Measurements from ENCODE around the gene DCAF4L1. TPM values are rescaled to one million over a fixed set of nuclear protein-coding genes. Genes with fewer than 3 reads are reported as not detected.

DCAF4L1 gene
- polyA plus RNA-seq, 1 donor (not counting 4 experiments of a cell fraction or from before 2014, with no cell fraction given), result 0.75 TPM

DNA sequence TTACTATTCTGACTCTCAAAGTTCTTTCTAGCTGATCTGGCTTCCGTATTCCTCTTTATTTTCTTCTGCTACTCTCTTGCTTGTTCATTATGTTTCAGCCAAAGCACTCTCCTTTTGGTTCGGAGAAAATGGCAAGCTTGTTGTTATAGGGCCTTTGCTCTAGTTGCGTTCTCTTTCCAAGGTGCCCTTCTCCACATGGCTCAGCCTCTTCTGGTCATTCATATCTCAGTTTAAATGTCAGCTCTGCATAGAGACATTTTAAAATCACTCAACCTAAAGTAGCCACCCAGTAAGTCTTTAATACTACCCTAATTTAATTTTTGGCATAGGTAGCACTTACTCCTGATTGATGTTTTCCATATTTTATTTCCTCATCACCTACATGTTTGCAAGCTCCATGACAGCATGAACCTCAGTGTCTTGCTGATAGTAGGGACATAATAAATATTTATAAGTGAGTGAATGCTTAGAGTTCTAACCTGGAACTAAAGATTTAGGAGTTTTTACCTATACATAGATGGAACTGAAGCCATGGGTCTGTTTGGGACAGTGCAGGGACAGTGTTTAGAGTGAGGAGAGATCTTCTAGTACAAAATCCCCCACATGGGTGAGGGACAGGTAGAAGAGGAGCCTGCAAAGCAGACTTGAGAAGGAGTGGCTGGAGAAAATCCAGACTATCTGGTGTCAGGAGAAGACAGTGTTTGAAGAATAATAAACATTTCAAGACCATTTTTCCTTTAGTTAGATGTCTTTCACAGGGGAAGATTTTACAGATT is 26.6 kb downstream of the DCAF4L1 start:
- peaks cover 70% of the 10 kb centered on the region for H3K79me2 ChIP-seq (ENCODE audit: control insufficient read depth, insufficient read depth, low read length)
- H3K4me1 ChIP-seq (ENCODE audit: control insufficient read depth, extremely low read depth, insufficient read depth, low read length), result no peaks in the 10 kb centered on the region
- H2AFZ ChIP-seq (ENCODE audit: control insufficient read depth, low read length), result no peak overlapping the region
- no peak for DNase-seq (ENCODE audit: low read depth, low spot score)
- peaks cover 1 to 7% of the 10 kb centered on the region in 2 experiments for H3K36me3 ChIP-seq (ENCODE audit: control insufficient read depth in 2 of 2, extremely low read depth in 1 of 2, insufficient read depth in 2 of 2, low read length in 2 of 2)
- no peak overlapping the region for H3K4me3 ChIP-seq (ENCODE audit: control insufficient read depth in 2 of 3, extremely low read depth in 1 of 3, insufficient read depth in 2 of 3, low read depth in 1 of 3, low read length in 3 of 3)
- no peak for FAIRE-seq
- H3K9ac ChIP-seq (ENCODE audit: control insufficient read depth, extremely low read depth, insufficient read depth, low read length), result no peak overlapping the region
- H3K27ac ChIP-seq (ENCODE audit: control insufficient read depth, insufficient read depth, low read length), result no peak overlapping the region
- dilution Hi-C loops (cut with MboI; ENCODE audit: extremely low pct_ligation_motif_present, low sequenced_read_pairs), result no loop called here
- H3K4me2 ChIP-seq (ENCODE audit: control insufficient read depth, extremely low read depth, insufficient read depth, low read depth, low read length), result no peak overlapping the region
- TF ChIP-seq, protein P1, sequence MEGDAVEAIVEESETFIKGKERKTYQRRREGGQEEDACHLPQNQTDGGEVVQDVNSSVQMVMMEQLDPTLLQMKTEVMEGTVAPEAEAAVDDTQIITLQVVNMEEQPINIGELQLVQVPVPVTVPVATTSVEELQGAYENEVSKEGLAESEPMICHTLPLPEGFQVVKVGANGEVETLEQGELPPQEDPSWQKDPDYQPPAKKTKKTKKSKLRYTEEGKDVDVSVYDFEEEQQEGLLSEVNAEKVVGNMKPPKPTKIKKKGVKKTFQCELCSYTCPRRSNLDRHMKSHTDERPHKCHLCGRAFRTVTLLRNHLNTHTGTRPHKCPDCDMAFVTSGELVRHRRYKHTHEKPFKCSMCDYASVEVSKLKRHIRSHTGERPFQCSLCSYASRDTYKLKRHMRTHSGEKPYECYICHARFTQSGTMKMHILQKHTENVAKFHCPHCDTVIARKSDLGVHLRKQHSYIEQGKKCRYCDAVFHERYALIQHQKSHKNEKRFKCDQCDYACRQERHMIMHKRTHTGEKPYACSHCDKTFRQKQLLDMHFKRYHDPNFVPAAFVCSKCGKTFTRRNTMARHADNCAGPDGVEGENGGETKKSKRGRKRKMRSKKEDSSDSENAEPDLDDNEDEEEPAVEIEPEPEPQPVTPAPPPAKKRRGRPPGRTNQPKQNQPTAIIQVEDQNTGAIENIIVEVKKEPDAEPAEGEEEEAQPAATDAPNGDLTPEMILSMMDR (optimal IDR thresholded peaks at IDR 0.05 in 1 of 3, IDR thresholded peaks at IDR 0.05 in 1 of 3, conservative IDR thresholded peaks at IDR 0.05 in 1 of 3; ENCODE audit: extremely low read depth in 1 of 3, insufficient read depth in 2 of 3, low read length in 3 of 3), result no peak
- no peak for TF ChIP-seq EZH2 (IDR thresholded peaks at IDR 0.05; ENCODE audit: low read length)
- H3K27me3 ChIP-seq (ENCODE audit: control insufficient read depth, extremely low read depth, insufficient read depth, low read length), result no peaks in the 10 kb centered on the region
- H3K9me3 ChIP-seq (ENCODE audit: control insufficient read depth, low read depth, low read length), result no peaks in the 10 kb centered on the region
- no peaks in the 10 kb centered on the region for H4K20me1 ChIP-seq (ENCODE audit: control insufficient read depth, extremely low read depth, insufficient read depth, low read length)
- H3K9me1 ChIP-seq (ENCODE audit: control insufficient read depth, extremely low read depth, insufficient read depth, low read length), result no peaks in the 10 kb centered on the region

DNA sequence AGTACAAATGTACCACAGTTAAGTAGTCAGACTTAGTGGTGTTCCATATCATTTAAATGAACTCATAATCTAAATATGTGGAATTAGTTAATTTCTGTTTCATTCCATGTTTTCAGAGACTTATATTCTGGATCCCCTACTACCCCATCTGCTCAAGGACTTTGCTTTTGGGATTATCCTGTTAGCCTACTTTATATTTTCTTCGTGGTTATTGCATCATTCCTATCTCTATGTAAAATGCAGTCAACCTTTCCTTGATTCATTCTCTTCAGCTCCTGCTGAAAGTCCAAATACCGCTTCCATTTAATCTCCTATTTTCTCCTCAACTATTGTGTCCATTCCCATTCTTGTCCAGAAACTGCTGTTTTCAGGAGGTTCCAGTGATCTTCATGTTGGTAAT is 33.9 kb downstream of the DCAF4L1 start:
- FAIRE-seq, result no peak

More for the DNA sequence above, 33.9 kb downstream of the DCAF4L1 start:
- Histone ChIP-seq H3K4me1 (ENCODE audit: control insufficient read depth, extremely low read depth, insufficient read depth, low read length) (no peaks in the 10 kb centered on the region), H3K9me1 (ENCODE audit: control insufficient read depth, extremely low read depth, insufficient read depth, low read length) (no peaks in the 10 kb centered on the region), H3K27me3 (ENCODE audit: control insufficient read depth, extremely low read depth, insufficient read depth, low read length) (no peaks in the 10 kb centered on the region), H3K79me2 (ENCODE audit: control insufficient read depth, insufficient read depth, low read length) (peaks cover 32% of the 10 kb centered on the region), H3K9ac (ENCODE audit: control insufficient read depth, extremely low read depth, insufficient read depth, low read length) (no peak overlapping the region), H3K9me3 (ENCODE audit: control insufficient read depth, low read depth, low read length) (no peaks in the 10 kb centered on the region), H3K4me3 (ENCODE audit: control insufficient read depth in 2 of 3, extremely low read depth in 1 of 3, insufficient read depth in 2 of 3, low read depth in 1 of 3, low read length in 3 of 3) (no peak overlapping the region), H3K27ac (ENCODE audit: control insufficient read depth, insufficient read depth, low read length) (no peak overlapping the region), H3K36me3 (ENCODE audit: control insufficient read depth in 2 of 2, extremely low read depth in 1 of 2, insufficient read depth in 2 of 2, low read length in 2 of 2) (peaks cover 0 to 1% of the 10 kb centered on the region in 2 experiments), H2AFZ (ENCODE audit: control insufficient read depth, low read length) (no peak overlapping the region), H4K20me1 (ENCODE audit: control insufficient read depth, extremely low read depth, insufficient read depth, low read length) (no peaks in the 10 kb centered on the region), H3K4me2 (ENCODE audit: control insufficient read depth, extremely low read depth, insufficient read depth, low read depth, low read length) (no peak overlapping the region)
- no peak for TF ChIP-seq EZH2 (IDR thresholded peaks at IDR 0.05; ENCODE audit: low read length)
- TF ChIP-seq, protein P1 (optimal IDR thresholded peaks at IDR 0.05 in 1 of 3, IDR thresholded peaks at IDR 0.05 in 1 of 3, conservative IDR thresholded peaks at IDR 0.05 in 1 of 3; ENCODE audit: extremely low read depth in 1 of 3, insufficient read depth in 2 of 3, low read length in 3 of 3), result no peak
- dilution Hi-C loops (cut with MboI; ENCODE audit: extremely low pct_ligation_motif_present, low sequenced_read_pairs), result no loop called here
- DNase-seq (ENCODE audit: low read depth, low spot score), result no peak
